Ammon's horn (tissue), 1 donor: ENCODE measurements around the gene CFAP161.

Experiments used
- DNase-seq: peaks from one replicate; pipeline ENCODE4 v3.0.0-alpha.2; 2016; ENCODE audit warnings: low spot score

The CFAP161 gene

DNA sequence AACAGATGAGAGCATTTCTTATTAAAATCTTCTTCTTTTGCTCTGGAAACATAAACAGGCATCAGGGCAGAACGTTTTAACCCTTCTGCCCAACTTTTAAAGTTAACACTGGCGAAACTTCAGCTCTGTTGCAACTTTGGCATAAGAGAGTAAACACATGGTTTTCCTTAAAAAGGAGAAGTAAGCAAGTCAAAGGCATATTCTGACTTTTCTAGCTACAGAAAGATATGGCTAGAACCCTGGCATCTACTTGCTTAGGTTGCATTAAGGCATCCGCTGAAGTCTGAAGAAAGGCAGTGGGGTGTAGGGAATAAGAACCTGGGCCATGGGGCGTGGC is 49.3 kb downstream of the CFAP161 start:
- DNase-seq, result no peak

DNA sequence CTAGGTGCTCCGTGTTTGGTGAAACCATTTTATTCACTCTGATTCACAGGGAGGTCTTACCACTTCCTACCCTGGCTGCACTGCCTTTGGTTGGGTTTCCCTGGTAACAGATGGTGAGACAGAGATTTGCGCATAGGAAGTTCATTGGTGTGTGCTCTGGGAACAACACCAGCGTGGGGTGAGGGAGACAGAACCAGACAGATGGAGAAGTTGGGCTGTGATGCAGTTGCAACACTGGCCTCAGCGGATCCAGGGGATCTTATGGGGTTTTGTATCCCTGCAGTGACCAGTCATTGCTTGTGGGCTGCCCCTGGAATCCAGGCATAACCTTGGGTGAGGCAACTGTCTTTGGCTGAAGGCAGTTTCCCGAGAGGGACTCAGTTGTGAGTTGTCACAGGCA is 50.1 kb downstream of the CFAP161 start:
- peak; percentile 44 for DNase-seq

DNA sequence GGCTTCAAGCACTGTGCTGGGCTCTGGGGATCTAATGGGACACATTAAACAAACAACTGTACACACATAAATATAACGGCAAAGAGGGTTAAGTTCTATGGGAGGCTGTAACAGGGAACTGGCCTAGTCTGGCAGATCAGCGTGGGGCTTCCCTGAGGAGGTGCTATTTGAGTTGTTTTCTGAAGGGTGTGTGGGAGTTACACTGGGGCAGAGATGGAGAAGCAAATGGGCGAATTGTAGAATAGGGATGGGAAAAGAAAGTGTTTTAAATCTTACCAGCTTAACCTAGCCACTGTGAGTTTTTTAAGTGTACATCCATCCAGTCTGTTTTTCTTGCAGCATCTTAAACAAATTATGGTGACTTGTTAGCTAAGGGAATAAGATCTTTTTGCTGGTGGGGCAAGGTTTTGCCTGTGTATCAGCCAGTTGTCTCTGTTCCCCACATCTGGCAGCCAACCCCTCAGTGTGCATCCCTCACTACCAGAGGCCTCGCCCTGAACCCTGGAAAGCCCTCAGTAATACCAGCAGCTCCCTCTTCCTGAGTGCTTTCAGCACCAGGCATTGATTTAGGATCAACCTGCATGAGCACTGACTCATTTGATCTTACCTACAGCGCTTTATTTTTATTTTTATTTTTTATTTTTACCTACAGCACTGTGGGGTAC is 51.7 kb downstream of the CFAP161 start:
- no peak for DNase-seq

DNA sequence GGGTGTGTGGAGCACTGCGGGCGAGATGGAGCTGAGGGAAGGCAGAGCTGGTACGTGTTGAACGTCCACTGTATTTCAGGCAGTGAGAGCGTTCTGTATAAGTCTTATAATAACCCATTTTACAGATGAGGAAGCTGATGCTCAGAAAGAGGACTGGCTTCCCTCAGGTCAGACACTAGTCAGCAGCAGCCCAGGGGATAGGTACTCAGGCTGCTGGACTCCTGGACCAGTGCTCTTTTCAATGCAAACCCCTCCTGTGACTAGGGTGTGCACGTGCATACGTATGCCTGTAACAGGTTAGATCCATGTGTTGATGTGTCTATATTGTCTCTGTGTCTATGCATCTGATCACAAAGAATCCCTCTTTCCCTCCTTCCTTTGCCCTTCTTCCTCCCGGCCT is 54.3 kb downstream of the CFAP161 start:
- DNase-seq, result no peak

DNA sequence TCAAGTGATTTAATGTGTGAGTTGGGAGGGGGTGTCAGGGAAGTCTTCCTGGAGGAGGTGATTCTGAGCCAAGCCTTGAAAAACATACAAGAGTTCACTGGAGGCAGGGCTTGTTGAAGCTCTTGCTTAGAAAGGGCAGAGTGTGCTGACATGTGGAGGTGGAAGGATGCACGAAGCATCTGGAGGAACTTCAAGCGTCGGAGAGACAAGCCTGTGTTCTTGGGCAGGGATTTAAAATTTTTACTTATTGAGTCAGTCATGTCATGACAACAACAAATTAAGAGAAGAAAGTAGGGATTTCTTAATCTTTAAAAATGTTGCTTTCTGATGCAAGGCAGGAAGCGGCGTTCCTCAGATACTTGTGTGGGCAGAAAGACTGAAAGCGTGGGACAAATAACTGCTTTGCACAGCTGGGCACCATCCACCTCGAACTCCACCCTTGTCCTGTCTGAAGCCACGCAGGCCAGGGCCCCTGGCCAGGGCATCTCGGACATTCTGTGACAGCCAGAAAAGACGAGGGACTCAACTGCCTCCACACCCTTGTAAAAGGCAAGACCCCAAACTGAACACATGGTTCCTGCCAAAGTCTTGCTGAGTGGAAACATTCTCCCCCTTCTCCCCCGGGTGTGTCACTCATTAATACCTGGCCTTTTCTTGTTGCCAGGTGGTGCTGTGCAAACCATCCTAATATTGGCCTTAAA is 55.7 kb downstream of the CFAP161 start:
- DNase-seq, result no peak

DNA sequence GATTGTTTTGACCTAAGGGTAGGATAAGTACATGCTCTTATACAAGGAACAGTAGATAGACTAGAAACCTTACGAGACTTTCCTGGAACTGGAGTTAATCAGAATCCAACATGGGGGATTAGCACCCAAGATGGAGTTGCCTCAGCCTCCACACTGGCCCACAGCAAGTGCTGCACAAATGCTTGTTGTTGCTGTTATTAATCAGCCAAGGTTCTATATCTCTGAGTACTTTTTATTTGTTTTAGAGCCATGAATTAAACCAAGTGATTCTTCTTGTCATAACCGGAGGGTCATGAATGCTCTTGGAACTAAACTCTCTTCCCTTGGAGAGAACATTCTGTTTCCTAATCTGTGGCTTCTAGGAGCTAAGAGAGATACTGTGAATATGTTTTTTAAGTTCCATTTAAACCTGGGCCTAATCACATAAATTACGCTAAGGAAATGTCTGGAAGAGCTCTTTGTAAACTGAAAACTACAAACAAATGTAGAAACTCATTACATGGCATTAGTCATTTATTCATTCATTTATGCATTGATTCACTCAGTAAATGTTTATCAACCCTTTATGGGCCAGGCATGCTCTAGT is 56.9 kb downstream of the CFAP161 start:
- DNase-seq, result no peak

DNA sequence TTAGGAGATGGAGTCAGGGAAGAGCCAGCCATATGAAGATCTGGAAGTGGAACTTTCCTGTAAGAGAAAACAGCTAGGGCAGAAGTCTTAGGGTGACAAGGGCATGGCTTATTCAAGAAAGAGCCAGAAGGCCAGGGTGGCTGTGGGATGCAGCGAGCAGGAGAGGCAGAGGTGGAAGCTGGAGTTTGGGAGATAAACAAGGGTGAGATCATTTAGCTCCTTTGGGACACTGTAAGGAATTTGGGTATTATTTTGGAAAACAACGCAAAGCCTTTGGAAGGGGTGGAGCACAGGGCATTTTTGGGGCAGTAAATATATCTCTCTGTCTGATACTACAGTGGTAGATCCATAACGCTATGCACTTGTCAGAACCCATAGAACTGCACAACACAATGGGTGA is 57.6 kb downstream of the CFAP161 start:
- no peak for DNase-seq

DNA sequence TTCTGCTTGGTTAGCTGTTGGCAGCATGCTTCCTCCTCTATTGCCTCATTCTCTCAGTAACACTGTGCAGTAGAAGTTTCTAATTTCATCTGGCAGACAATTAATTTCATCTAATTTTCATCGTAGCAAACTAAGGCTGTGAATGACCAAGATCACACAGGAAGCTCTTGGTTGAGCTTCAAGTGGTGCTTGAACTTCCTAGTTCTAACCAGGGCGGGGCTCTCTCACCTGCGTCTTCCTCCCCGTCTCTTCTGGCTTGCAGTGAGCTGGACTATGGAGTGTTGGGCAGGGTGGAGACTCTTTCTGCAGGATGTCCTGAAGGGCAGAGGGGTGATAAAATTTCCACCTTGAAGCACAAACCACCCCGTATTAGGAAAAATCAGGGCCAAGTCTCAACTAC is 60.7 kb downstream of the CFAP161 start:
- DNase-seq, result no peak

DNA sequence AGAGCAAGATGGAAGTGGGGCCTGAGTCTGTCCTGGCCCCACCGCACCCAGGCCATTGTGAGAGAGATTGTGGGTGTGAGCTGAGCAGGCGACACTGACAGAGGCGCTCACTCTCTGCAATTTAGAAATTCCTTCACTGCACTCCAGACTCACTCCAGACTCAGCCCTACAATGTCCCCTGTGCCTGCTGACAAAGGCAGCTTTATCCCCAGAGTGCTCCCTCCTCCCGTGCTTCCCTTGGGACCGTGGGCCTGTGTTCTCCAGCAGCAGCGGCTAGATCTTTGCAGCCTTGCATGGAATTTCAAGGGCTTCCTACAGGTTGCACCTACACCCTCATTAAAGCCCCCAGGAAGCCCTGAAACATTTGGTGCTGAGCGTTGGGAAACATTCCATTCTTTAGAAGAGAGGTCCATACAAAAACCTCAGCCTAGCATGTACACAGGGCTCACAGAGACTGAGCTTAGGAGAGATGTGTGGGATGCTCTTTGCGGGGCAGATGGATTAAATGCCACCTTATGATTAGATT is 61.3 kb downstream of the CFAP161 start:
- DNase-seq, result peak; percentile 43

DNA sequence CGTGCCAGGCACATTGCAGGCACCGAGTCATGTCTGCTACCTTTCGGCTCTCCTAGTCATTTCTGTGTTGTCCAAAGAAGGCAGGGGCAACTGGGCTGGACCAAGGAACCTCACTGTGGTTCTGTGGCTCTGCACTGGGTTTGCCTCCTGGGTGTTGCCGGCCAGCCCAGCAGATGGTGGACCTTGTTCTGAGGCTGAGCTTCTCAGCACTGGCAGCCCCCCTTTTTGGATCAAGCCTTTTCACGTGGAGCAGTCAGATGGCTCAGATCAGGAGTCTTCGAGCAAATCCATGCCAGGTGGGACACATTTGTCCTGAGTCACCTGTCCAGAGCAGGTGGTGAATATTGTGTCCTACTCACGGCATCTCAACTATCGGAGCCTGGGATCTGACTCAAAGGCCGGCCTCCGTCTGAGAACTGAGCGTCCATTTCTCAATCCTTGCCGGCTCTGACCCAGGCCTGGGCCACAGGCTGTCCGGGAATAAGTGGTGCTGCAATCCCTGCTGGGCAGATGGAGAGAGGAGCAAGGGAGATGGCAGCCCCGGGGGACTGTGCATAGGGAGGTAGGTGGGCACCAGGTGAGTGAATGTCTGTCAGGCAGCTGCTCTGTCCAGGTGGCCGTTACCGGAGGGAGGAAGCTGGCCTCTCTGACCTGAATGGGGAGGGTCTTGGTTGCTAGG is 62.6 kb downstream of the CFAP161 start, which contains the start of gene IL16:
Gene IL16 (plus strand): TSS at position 304 of the 679 bp plus-strand sequence. CDS start 28,521 bp downstream, outside the sequence.
- DNase-seq, result no peak

DNA sequence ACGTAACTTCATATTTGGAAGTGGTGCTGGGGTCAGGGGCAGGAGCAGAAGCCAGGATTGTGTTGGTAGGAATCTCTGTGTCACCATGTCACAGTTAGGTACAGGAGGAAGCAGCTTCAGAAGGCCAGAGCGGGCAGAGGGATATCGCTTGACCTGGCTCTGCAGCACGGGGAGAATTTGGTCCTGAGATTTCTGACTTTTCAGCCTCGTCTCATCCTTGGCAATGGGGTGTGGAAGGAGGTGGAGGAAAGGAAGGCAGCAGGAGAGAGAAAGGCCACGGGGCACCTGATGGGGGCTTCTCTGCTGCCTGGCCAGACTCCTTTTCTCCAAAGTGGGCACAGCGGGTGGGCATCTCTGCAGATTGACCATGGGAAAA is 63.2 kb downstream of the CFAP161 start:
- no peak for DNase-seq

DNA sequence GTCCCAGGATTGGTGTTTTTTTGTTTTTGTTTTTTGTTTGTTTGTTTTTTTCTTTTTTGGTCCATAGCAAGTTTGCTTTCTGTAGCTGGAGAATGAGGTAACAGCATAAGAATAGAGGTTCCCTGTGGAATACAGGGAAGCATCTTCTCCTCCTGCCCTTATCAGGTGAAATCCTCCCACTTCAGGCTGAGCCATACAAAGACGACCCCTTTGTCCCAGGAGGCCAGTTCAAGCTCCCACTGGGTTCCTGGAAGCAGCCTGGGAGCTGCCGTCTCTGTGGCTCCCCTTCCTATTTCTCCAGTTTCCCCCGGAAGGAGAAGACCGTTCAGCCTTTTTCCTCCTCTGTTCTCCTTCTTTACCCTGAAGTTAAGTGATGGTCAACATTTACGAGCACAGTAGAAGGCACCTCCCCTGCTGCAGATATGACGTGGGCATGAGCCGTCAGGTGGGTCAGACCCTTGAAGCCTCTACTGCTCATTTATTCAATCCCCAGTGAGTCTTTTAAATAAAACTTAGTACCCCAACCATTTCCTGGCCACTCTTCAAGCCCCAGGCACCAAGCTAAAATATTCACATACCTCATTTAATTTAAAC is 63.7 kb downstream of the CFAP161 start:
- DNase-seq, result no peak
